Endodermal cell (in vitro differentiated cells): ENCODE results near the gene NBAS. TPM values are rescaled to one million over a fixed set of nuclear protein-coding genes. Genes with fewer than 3 reads are reported as not detected.

Experiments used
- DNase-seq: peaks from one replicate; pipeline ENCODE4 v3.0.0-alpha.2; 2017
- H3K27ac ChIP-seq: 2 replicates; pipeline ENCODE4 v1.5.1; 2013; ENCODE audit warnings: mild to moderate bottlenecking, low read depth, low read length, moderate library complexity
- H3K27me3 ChIP-seq: 2 replicates; pipeline ENCODE4 v1.6.1; 2013; ENCODE audit warnings: mild to moderate bottlenecking, low read length, moderate library complexity; ENCODE audit not compliant: insufficient read depth, control insufficient read depth, poor library complexity, severe bottlenecking
- H3K36me3 ChIP-seq: 2 replicates; pipeline ENCODE4 v1.7.0; 2013; ENCODE audit warnings: mild to moderate bottlenecking, low read length, moderate library complexity; ENCODE audit not compliant: control insufficient read depth, insufficient read depth
- H3K4me1 ChIP-seq: one replicate; pipeline ENCODE4 v1.7.0; 2013; ENCODE audit warnings: low read length; ENCODE audit not compliant: control insufficient read depth, insufficient read depth
- H3K4me3 ChIP-seq: 2 replicates; pipeline ENCODE4 v1.5.1; 2013; ENCODE audit warnings: mild to moderate bottlenecking, low read length, moderate library complexity
- H3K9ac ChIP-seq: 2 replicates; pipeline ENCODE4 v1.6.1; 2013; ENCODE audit warnings: mild to moderate bottlenecking, low read length, moderate library complexity; ENCODE audit not compliant: poor library complexity, severe bottlenecking; ENCODE audit errors: extremely low read depth
- H3K9me3 ChIP-seq: 2 replicates; pipeline ENCODE4 v1.6.1; 2013; ENCODE audit warnings: mild to moderate bottlenecking, low read length, moderate library complexity; ENCODE audit not compliant: control insufficient read depth
- H3K27ac Mint-ChIP-seq: 2 replicates; pipeline ENCODE4 v1.8.0; 2020; ENCODE audit warnings: mixed read lengths
- H3K27me3 Mint-ChIP-seq: 2 replicates; pipeline ENCODE4 v1.8.0; 2021; ENCODE audit warnings: mild to moderate bottlenecking, mixed read lengths; ENCODE audit not compliant: insufficient read depth
- H3K36me3 Mint-ChIP-seq: 2 replicates; pipeline ENCODE4 v1.8.0; 2020; ENCODE audit warnings: low read depth, mixed read lengths
- H3K4me1 Mint-ChIP-seq: 2 replicates; pipeline ENCODE4 v1.8.0; 2020; ENCODE audit warnings: mixed read lengths
- H3K4me3 Mint-ChIP-seq: 2 replicates; pipeline ENCODE4 v1.8.0; 2020; ENCODE audit warnings: mild to moderate bottlenecking, moderate library complexity, mixed read lengths
- H3K9me3 Mint-ChIP-seq: 2 replicates; pipeline ENCODE4 v1.8.0; 2020; ENCODE audit warnings: mild to moderate bottlenecking, mixed read lengths
- CTCF ChIP-seq: fragments of 200-600 bp; sonication (generic); conservative IDR thresholded peaks from 2 replicates; pipeline ENCODE4 v1.5.0; 2021; ENCODE audit warnings: antibody characterized with exemption, mild to moderate bottlenecking
- WGBS, 2 experiments: methylation state at CpG; one replicate each; pipeline versions ENCODE4 v1.1.5 to v1.1.7; 2013; ENCODE audit warnings: missing lambda C conversion rate in 2 of 2, mixed read lengths in 1 of 2; ENCODE audit not compliant: insufficient coverage in 1 of 2, insufficient read length in 1 of 2; 5-methylcytosine and 5-hydroxymethylcytosine counted together
- total RNA-seq, 2 donors: library from RNA; stranded (reverse); fragmentation: NEBNext Ultra II Directional in 1 of 2; extraction: Animal tissue kit (Norgen Biotek cat#: 25700) in 1 of 2; gene quantifications; 2 replicates in 1 of 2; 3 replicates in 1 of 2; pipeline ENCODE4 v1.2.1, GENCODE V29; 2021

The NBAS gene
- total RNA-seq, 2 donors from 2014 or later, result 47.4 to 54.7 TPM

DNA sequence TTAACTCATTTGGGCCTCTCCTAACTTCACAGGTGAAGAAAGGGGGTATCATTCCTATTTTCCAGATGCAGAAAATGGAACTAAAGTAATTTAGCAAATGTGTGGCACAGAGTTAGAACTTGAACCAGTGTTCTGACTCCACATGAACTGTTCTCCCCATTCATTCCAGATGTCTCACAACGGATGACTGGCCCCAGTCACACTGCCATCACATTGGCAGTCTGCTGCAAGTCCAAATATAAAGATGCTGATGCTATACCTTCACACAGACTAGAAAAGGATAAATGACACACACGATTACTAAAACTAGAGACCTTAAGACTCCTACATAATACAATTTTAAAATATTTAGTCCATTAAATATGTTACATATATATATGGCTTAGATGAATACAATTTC is 195.7 kb downstream of the NBAS start:
- H3K4me3 Mint-ChIP-seq, result no peak overlapping the region

GRCh38 chr2:15364561-15364960 is 196.6 kb downstream of the NBAS start:
- no peak overlapping the region for H3K4me3 ChIP-seq
- H3K36me3 ChIP-seq, result peaks cover 3% of the 10 kb centered on the region
- no peak overlapping the region for H3K27ac Mint-ChIP-seq
- no peak overlapping the region for H3K4me3 Mint-ChIP-seq
- H3K36me3 Mint-ChIP-seq, result peaks cover 11% of the 10 kb centered on the region
- H3K4me1 ChIP-seq, result no peaks in the 10 kb centered on the region
- no peaks in the 10 kb centered on the region for H3K9me3 Mint-ChIP-seq
- no peak overlapping the region for H3K9ac ChIP-seq
- H3K27me3 ChIP-seq, result no peaks in the 10 kb centered on the region
- no peak for DNase-seq
- H3K27ac ChIP-seq, result no peak overlapping the region
- TF ChIP-seq CTCF, result no peak
- peaks cover 10% of the 10 kb centered on the region for H3K4me1 Mint-ChIP-seq
- H3K27me3 Mint-ChIP-seq, result no peaks in the 10 kb centered on the region
- H3K9me3 ChIP-seq, result no peaks in the 10 kb centered on the region
- WGBS, 2 experiments, result 73 to 93% methylated on average over 1 to 2 of the region's 2 CpGs

More for the DNA sequence above, 195.7 kb downstream of the NBAS start:
- no peaks in the 10 kb centered on the region for H3K9me3 Mint-ChIP-seq
- H3K27ac Mint-ChIP-seq, result no peak overlapping the region
- Histone ChIP-seq H3K9ac (no peak overlapping the region), H3K27ac (no peak overlapping the region), H3K27me3 (no peaks in the 10 kb centered on the region), H3K9me3 (no peaks in the 10 kb centered on the region), H3K36me3 (peaks cover 3% of the 10 kb centered on the region), H3K4me1 (no peaks in the 10 kb centered on the region), H3K4me3 (no peak overlapping the region)
- no peak for DNase-seq
- no peaks in the 10 kb centered on the region for H3K27me3 Mint-ChIP-seq
- H3K4me1 Mint-ChIP-seq, result peaks cover 10% of the 10 kb centered on the region
- H3K36me3 Mint-ChIP-seq, result peaks cover 11% of the 10 kb centered on the region
- TF ChIP-seq CTCF, result no peak
- 0 to 50% methylated on average over 1 to 2 of the region's 2 CpGs for WGBS, 2 experiments

DNA sequence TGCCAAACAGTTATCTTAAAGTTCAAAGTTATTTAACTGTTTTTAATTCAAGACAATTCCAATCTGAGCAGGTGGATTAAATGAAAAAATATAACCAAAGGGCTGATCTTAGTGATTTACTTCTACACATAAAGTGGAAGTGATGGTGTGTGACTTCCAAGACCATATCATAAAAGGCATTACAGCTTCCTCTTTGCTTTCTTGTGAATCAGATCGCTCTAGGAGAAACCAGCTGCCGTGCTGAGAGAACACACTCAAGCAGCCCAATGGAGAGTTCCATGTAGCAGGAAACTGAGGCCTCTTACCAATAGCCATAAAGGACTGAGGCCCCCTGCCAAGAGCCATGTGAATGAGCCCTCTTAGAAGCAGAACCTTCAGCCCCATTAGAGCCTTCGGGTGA is 197.4 kb downstream of the NBAS start:
- H3K9me3 ChIP-seq, result no peaks in the 10 kb centered on the region
- H3K36me3 ChIP-seq, result peaks cover 3% of the 10 kb centered on the region
- H3K4me3 ChIP-seq, result no peak overlapping the region
- no peak for TF ChIP-seq CTCF
- Mint-ChIP-seq H3K9me3 (no peaks in the 10 kb centered on the region), H3K4me1 (peaks cover 10% of the 10 kb centered on the region), H3K36me3 (peaks cover 11% of the 10 kb centered on the region), H3K27me3 (no peaks in the 10 kb centered on the region), H3K27ac (no peak overlapping the region), H3K4me3 (no peak overlapping the region)
- H3K27me3 ChIP-seq, result no peaks in the 10 kb centered on the region
- DNase-seq, result no peak
- WGBS, 2 experiments, result 94 to 100% methylated on average over 2 to 3 of the region's 3 CpGs
- H3K4me1 ChIP-seq, result no peaks in the 10 kb centered on the region
- H3K9ac ChIP-seq, result no peak overlapping the region
- H3K27ac ChIP-seq, result no peak overlapping the region
